T-helper 2 cell treated with Interferon-gamma antibody and Interleukin-4, amounts not matched to agents 5 μg/mL and 100 μg/mL, for 36 hours (primary cell): ENCODE results near the gene LRRC3.

Experiments
- DNase-seq: peaks from one replicate; pipeline ENCODE4 v3.0.0; 2021; ENCODE audit warnings: low spot score
- H3K27ac Mint-ChIP-seq: one replicate; pipeline ENCODE4 v1.8.0; 2021; ENCODE audit warnings: mild to moderate bottlenecking, mixed read lengths
- H3K27me3 Mint-ChIP-seq: one replicate; pipeline ENCODE4 v1.8.0; 2021; ENCODE audit warnings: low read depth, mixed read lengths
- H3K36me3 Mint-ChIP-seq: one replicate; pipeline ENCODE4 v1.8.0; 2021; ENCODE audit warnings: low read depth, mixed read lengths
- H3K4me1 Mint-ChIP-seq: one replicate; pipeline ENCODE4 v1.8.0; 2021; ENCODE audit warnings: low read depth, mixed read lengths
- H3K4me3 Mint-ChIP-seq: one replicate; pipeline ENCODE4 v1.8.0; 2022; ENCODE audit warnings: mild to moderate bottlenecking, moderate library complexity, mixed read lengths
- H3K9me3 Mint-ChIP-seq: one replicate; pipeline ENCODE4 v1.8.0; 2021; ENCODE audit warnings: mixed read lengths

LRRC3 gene

DNA sequence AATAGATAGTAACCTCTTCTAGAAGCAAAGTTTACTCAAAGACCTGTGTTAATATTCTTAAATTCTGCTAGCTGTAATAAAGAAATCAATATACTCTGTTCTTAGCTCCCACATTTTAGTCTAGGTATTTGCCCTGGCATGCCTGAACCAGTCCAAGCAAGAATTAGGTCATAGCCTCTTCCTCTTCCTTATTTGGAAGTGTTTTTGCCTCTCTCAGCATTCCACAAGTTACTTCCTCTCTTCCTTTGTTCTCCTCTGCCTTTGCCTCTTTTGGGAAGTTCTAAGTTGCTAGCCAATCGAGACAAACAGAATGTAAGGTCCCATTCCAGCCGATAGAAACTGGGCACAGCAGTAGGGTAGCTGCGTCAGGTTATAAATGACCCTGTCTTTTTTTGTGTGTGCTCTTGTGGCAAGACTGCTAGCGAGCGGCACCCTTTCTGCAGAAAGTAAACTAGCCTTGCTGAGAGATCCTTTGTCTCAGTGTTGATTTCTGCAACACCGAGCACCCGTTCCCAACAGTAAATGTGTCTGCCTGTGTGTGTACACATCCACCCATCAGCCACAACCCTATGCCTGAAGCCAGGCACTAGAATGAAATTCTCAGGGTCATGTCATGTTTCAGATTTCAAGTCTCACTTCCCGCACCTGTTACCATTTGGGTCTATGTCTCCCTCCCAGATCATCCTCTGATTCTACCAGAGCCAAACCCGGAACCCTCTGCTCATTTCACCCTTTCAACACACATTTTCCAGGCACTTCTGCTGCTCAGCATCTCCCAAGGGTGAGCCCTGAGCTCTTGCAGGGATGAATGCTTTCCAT, 37.5 kb downstream of the LRRC3 start:
- DNase-seq = no peak
- no peak overlapping the region for H3K4me3 Mint-ChIP-seq
- H3K27ac Mint-ChIP-seq = no peak overlapping the region
- H3K4me1 Mint-ChIP-seq = peaks cover 2% of the 10 kb centered on the region
- peaks cover 3% of the 10 kb centered on the region for H3K36me3 Mint-ChIP-seq
- H3K9me3 Mint-ChIP-seq = peaks cover 19% of the 10 kb centered on the region
- peaks cover 2% of the 10 kb centered on the region for H3K27me3 Mint-ChIP-seq

DNA sequence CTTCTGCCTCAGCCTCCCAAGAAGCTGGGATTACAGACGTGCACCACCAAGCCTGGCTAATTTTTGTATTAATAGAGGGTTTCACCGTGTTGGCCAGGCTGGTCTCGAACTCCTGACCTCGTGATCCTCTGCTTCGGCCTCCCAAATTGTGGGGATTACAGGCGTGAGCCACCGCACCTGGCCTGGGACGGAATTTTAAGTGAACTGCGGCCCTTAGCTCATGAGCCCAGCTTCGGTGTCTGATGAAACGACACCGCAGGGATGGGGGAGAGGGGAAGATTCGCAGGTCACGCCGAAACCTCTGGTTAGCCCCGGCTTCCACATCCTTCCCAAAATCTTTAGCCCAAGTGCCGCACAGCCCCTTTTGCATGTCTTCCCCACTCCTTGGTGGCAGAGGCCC, 39.1 kb downstream of the LRRC3 start:
- DNase-seq = no peak
- no peak overlapping the region for H3K27ac Mint-ChIP-seq
- H3K4me3 Mint-ChIP-seq = no peak overlapping the region
- H3K4me1 Mint-ChIP-seq = peaks cover 2% of the 10 kb centered on the region
- no peaks in the 10 kb centered on the region for H3K27me3 Mint-ChIP-seq
- H3K9me3 Mint-ChIP-seq = peaks cover 19% of the 10 kb centered on the region
- H3K36me3 Mint-ChIP-seq = peaks cover 3% of the 10 kb centered on the region

DNA sequence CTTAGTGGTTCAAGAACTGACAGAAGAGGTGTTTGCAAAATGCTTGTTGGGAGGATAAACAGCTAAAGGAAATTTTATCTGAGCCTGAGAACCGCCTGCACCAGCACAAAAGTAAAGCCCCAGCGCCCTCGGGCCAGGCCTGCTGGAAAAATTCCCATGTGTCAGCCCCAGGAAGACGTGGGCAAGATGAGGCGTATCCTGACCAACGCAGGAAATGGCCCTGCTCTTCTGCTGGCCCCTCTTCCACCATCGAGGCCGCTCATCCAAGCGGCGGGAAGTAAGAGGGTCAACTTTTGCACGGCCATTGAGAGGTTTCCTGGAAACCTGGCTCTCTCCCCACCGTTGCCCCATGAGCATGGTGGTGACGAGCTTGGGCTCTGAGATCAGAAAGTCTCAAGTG, 39.6 kb downstream of the LRRC3 start:
- Mint-ChIP-seq H3K9me3 (peaks cover 19% of the 10 kb centered on the region), H3K4me1 (peaks cover 2% of the 10 kb centered on the region), H3K36me3 (peaks cover 3% of the 10 kb centered on the region), H3K27me3 (no peaks in the 10 kb centered on the region), H3K27ac (no peak overlapping the region), H3K4me3 (no peak overlapping the region)
- no peak for DNase-seq

DNA sequence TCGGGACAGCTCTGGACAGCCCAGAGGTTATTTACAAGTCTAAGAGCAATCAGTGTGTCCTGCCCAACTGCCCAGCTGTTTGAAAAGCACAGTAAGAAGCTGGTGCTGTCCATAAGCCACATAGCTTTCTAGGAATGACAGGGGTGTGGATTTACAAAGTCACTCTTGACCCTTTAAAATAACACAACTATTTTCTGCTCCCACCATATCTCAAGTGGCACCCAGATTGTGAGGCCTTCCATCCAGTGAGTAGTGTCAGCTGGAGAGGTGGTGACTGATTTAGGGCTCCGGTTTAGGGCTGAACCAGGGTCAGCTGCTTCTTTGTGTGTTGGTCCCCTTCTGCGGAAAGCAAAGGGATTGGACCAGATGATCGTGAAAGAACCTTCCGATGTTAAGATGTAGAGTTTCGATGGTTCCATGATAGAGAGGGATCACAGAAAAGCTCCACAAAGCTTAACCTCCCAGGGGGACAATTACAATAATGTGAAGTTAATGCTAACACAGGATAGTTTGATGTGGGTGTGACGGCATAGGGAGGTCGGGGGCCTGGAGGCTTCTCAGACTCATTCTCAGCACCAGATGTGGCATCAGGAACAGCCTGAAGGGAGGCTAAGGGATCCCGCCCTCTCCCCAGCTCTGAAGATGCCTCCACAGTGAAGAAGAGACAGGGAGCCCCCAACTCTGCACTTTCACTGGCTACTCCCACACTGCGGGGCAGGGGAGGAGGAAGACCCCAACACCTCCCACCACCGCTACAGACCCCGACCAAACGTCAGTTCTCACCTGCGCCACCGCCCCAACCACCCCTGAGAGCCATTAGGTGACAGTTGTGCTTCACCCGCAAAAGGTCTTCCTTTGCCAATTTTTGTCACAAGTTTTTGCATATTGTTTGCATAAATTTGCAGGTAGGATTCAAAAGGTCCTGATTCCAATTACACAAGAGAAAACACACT, 40.6 kb downstream of the LRRC3 start:
- no peaks in the 10 kb centered on the region for H3K27me3 Mint-ChIP-seq
- H3K9me3 Mint-ChIP-seq = peaks cover 19% of the 10 kb centered on the region
- H3K4me1 Mint-ChIP-seq = peaks cover 2% of the 10 kb centered on the region
- no peak overlapping the region for H3K27ac Mint-ChIP-seq
- no peak for DNase-seq
- H3K36me3 Mint-ChIP-seq = peaks cover 3% of the 10 kb centered on the region
- H3K4me3 Mint-ChIP-seq = no peak overlapping the region

DNA sequence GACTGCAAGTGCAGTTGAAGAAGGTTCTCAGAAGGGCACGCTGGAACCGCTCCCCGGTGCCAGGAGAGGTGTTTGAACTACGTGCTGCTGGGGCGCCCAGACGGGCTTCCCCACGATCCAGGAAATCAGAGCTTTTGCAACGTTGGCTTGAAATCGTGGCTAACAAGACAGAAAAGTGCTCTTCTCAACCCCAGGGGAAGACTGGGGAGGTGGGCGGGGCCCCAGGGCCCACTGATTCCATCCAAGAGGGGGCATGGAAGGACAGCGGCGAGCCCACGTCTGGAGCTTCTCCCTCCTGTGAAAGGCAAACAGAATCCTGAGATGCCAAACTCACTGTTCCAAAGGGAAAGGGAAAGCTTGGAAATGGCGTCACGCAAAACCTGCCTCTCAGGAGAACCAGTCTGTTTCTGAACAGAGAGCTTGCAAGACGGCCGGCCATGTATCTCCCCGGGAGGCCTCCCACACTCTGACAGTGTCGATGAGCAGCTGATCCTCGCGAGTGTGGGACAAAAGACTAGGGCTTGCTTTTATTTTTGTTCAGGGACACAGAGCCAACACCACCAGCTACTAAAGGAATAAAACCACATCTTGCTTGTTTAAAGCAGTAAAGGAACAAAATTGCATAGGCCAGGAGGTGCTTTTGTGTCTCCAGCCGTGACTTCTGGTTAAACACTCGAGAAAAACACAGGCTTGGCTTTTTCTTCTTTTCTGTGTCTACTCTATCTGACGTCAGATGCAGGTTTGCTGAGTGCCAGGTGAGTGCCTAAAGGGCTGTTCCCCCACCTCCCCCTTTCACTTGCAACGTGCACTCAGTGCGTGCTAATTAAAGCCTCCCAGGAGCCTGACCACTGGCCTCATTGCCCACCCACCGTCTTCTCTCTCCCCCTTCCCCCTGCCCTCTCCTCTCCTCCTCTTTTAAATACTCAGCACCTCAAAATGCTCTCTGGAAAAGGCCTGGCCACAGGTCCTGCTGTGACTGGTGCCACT, 41.5 kb downstream of the LRRC3 start:
- Mint-ChIP-seq H3K4me3 (no peak overlapping the region), H3K36me3 (peaks cover 3% of the 10 kb centered on the region), H3K27ac (no peak overlapping the region), H3K9me3 (peaks cover 17% of the 10 kb centered on the region), H3K27me3 (no peaks in the 10 kb centered on the region), H3K4me1 (peaks cover 2% of the 10 kb centered on the region)
- no peak for DNase-seq

DNA sequence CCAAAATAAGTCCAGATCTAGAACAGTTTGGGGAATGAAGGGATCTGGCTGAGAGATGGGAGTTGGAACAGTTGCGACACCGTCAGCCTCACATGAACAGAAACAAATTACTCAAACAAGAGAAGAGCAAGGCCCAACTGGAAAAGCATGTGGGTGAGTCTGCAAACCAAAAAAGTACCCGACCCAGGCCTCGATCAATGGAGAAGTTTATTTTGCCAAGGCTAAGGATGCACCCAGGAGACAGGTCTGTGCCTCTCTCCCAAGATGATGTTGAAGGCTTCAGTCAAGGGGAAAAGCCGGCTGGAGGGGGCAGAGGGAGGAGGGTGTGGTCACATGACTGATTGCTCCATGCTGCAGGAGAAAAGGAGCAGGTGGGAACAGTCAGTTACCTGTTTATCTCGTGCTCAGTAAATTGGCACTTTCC, 42.4 kb downstream of the LRRC3 start:
- Mint-ChIP-seq H3K27ac (no peak overlapping the region), H3K4me3 (no peak overlapping the region), H3K27me3 (no peaks in the 10 kb centered on the region), H3K36me3 (peaks cover 3% of the 10 kb centered on the region), H3K4me1 (no peaks in the 10 kb centered on the region), H3K9me3 (peaks cover 8% of the 10 kb centered on the region)
- DNase-seq = no peak

DNA sequence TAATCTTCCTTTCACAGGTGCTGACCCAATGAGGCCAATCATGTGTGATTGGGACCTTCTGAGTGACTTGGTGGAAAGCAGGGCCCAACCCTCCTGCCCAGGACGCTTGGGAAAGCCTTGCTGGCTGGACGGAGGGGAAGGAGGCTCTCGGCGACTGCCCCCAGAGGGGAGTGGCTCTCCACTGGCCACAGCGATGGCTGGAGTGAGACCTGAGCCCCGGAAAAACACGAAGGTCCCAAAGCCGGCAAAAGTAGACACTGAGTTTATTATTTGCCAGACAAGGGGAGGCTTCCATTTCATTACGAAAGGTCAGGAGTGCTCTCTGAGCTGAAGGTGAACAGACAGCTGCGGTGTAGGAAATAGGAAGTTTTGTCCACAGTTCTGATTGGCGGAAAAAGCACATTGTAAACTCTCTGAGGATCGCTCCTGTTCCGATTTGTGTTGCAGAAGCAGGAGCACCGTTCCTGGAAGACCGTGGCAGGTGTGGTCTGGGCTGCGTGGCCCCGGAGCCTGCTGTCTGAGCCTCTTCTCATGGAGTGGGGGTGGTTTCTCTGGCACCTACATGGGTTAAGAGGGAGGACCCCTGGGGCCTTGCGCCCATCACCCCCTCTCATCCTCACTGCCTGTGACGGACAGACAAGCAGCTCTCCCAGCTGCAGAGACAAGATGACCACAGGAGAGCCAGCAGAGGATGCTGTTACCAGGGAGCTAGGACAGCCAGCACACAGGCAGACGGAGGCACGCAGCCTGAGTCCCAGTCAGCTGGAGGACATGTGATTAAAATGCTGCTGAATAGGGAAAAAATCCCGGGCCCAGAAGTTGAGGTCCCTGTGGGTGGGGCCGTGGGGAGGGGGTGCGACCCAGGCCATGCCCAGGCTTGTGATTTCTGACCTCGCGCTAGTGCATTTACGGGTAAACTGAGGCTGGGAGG, 43.2 kb downstream of the LRRC3 start:
- H3K4me1 Mint-ChIP-seq = no peaks in the 10 kb centered on the region
- no peak for DNase-seq
- H3K36me3 Mint-ChIP-seq = no peaks in the 10 kb centered on the region
- H3K9me3 Mint-ChIP-seq = no peaks in the 10 kb centered on the region
- no peaks in the 10 kb centered on the region for H3K27me3 Mint-ChIP-seq
- H3K27ac Mint-ChIP-seq = no peak overlapping the region
- H3K4me3 Mint-ChIP-seq = no peak overlapping the region

DNA sequence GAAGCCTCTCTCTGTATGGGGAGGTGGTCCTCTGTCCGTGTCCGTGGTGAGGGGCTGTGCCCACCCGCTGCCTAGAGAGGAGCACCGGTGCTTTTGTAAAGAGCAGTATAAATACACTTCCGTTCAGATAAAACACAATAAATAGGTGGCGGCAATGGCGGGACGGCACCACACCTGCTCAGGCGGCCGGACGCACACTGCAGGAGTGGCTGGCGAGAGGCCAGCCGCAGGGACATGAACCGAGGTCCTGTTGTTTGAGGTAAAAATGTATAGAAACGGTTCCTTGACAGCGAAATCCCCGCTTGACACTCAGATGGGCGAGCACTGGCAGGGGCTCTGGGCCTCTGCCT, 43.9 kb downstream of the LRRC3 start:
- Mint-ChIP-seq H3K9me3 (no peaks in the 10 kb centered on the region), H3K27ac (no peak overlapping the region), H3K4me1 (no peaks in the 10 kb centered on the region), H3K27me3 (no peaks in the 10 kb centered on the region), H3K36me3 (no peaks in the 10 kb centered on the region), H3K4me3 (no peak overlapping the region)
- no peak for DNase-seq

DNA sequence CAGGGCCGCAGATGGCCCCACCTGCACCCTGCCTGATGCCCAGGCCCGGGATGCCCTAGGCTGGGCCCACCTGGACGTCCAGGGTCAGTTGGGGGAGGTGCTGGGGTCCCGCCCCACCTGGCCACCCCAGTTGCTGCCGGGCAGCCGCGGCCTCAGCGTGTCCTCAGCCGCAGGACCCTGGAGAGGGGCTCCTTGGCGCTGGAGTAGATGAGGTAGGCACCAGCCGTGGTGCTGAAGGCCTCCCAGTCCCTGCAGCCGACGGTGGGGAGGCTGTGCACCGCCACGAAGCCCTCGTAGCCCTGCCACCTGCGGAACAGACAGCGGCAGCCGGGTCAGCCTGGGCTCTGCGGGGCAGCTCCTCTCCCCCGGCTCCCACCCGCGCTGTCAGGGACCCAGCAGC, 44.3 kb downstream of the LRRC3 start:
- Mint-ChIP-seq H3K4me3 (no peak overlapping the region), H3K27ac (no peak overlapping the region), H3K27me3 (no peaks in the 10 kb centered on the region), H3K36me3 (no peaks in the 10 kb centered on the region), H3K9me3 (no peaks in the 10 kb centered on the region), H3K4me1 (no peaks in the 10 kb centered on the region)
- DNase-seq = no peak

DNA sequence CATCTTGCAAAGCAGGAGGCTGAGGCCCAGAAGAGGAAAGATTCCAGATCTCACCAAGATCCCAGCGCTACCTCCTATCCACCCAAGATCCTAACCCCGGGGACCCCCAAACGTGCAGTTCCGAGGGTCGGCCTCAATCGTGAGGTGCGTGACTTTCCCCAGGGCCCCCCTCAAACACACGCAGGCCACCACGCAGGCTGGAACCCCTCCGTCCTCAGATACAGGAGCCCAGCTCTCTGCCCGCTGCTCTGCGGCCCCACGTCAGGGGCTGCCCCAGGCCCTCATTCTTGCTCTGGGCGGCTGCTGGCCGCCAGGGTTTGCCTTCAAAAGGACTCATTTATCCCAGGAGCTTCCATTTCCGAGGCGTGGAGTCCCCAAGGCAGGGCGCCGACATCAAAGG, 44.8 kb downstream of the LRRC3 start:
- Mint-ChIP-seq H3K27me3 (no peaks in the 10 kb centered on the region), H3K27ac (no peak overlapping the region), H3K9me3 (no peaks in the 10 kb centered on the region), H3K36me3 (no peaks in the 10 kb centered on the region), H3K4me3 (no peak overlapping the region), H3K4me1 (no peaks in the 10 kb centered on the region)
- DNase-seq = no peak

DNA sequence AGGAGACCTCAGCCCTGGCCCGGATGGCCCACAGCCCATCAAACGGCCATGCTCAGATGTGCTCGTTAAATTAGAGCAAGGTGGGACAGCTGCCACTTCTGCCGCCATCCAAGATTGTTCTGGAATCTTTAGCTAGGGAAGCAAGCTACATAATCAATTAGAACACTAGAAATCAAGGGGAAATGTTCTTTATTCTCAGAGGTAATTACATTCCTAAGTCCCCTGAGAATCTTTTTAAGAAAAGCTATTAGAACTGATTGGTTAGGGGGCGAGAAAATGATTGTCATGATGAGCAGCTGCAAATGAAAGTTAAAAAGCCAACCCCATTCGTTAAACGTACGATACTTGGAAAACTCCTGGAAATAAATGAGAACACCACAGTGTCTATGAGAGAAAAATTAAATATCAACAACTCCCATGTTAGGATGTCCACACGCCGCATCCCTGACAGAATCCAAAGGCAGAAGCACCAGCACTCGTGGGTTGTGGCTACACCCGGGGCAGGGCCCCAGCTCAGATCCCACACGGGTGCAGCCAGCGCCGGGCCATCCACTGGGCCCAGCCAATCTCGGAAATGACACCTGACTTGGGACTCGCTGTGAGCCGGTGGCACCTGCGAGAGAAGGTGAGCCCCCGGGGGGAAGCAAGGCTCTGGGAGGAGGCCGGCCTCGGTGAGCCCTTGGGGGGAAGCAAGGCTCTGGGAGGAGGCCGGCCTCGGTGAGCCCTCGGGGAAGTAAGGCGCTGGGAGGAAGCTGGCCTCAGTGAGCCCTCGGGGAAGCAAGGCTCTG, 47.1 kb downstream of the LRRC3 start:
- H3K27ac Mint-ChIP-seq = no peak overlapping the region
- no peak for DNase-seq
- no peaks in the 10 kb centered on the region for H3K27me3 Mint-ChIP-seq
- H3K4me3 Mint-ChIP-seq = no peak overlapping the region
- H3K36me3 Mint-ChIP-seq = no peaks in the 10 kb centered on the region
- no peaks in the 10 kb centered on the region for H3K4me1 Mint-ChIP-seq
- no peaks in the 10 kb centered on the region for H3K9me3 Mint-ChIP-seq
